Heart left ventricle (tissue), 13 donors: Measurements from ENCODE around the gene CKAP4.

Experiments
- POLR2A ChIP-seq, 2 donors: fragments of 450-650 bp; IDR thresholded peaks; one replicate each; pipeline ENCODE4 v1.6.1; 2017; ENCODE audit warnings: antibody characterized with exemption in 2 of 2, mild to moderate bottlenecking in 2 of 2, moderate library complexity in 2 of 2
- TF ChIP-seq, protein P1 (sequence below), 12 donors: fragments of 200-600 bp; sonication (generic) in 4 of 12; IDR thresholded peaks; one replicate each; pipeline versions ENCODE4 v1.5.0 to v1.8.0; 2018 to 2022; ENCODE audit warnings: antibody characterized with exemption in 12 of 12, mild to moderate bottlenecking in 5 of 12
- donor health status: ischemic (EF 13 %, LVEDD 7.1; RV severe dilation, severe dysfunction).
- donor health status: DM: no; HTN: yes; CAD: no.
- donor health status: DM: no; HTN: no; CAD: no.
- donor health status: ischemic (EF 25% LVEDD 6.9; RV normal size, moderate dysfunction).
- donor health status: ischemic (EF 25% LVEDD 5.7; RV mildly dilated, moderate dysfunction).
- donor health status: ischemic (EF 35%, LVEDD 5.7; RV mildly dilated, moderate dysfunction).
- donor health status: nonischemic (EF 11% LVEDD 7.7; RV severe dilation, severe dysfunction).
- donor health status: DM: yes; HTN: yes; CAD: no.
- donor health status: PGD.
- donor health status: ischemic (EF 29% LVEDD 5.4; RV normal size, mild dysfunction).
- donor health status: nonischemic (EF 23%, LVEDD 6.1; RV moderate dilation, normal function).

- TF ChIP-seq, protein P1, sequence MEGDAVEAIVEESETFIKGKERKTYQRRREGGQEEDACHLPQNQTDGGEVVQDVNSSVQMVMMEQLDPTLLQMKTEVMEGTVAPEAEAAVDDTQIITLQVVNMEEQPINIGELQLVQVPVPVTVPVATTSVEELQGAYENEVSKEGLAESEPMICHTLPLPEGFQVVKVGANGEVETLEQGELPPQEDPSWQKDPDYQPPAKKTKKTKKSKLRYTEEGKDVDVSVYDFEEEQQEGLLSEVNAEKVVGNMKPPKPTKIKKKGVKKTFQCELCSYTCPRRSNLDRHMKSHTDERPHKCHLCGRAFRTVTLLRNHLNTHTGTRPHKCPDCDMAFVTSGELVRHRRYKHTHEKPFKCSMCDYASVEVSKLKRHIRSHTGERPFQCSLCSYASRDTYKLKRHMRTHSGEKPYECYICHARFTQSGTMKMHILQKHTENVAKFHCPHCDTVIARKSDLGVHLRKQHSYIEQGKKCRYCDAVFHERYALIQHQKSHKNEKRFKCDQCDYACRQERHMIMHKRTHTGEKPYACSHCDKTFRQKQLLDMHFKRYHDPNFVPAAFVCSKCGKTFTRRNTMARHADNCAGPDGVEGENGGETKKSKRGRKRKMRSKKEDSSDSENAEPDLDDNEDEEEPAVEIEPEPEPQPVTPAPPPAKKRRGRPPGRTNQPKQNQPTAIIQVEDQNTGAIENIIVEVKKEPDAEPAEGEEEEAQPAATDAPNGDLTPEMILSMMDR (IDR thresholded peaks at IDR 0.05), result no peak
- no peak for TF ChIP-seq POLR2A (IDR thresholded peaks at IDR 0.05)
Observed at GRCh38 chr12:106256524-106256923, 8.7 kb upstream of the CKAP4 start.
